PC-3 (cell line): ENCODE measurements around the gene SLC16A7. TPM values are rescaled to one million over a fixed set of nuclear protein-coding genes. Genes with fewer than 3 reads are reported as not detected.

Experiments used
- ATAC-seq: fragments of 200-7000 bp; cut with Tn5 transposase; 2 replicates; pipeline ENCODE4 v1.9.1; 2020; ENCODE audit warnings: mild to moderate bottlenecking, moderate library complexity
- BruUV-seq: library from RNA; stranded (reverse); fragments of 400-500 nt; replicated peaks from 2 replicates; lab custom pipeline; 2021; lab: Mats Ljungman, UMichigan
- CTCF ChIA-PET: fragments of 300-600 bp; sonication (Branson Sonifier 250); formaldehyde crosslinking; loops from one replicate; lab custom pipeline; 2022; ENCODE audit warnings: antibody characterized with exemption; lab: Charles Lee
- POLR2A ChIA-PET: fragments of 300-600 bp; sonication (Branson Sonifier 250); formaldehyde crosslinking; loops from one replicate; lab custom pipeline; 2022; ENCODE audit warnings: antibody characterized with exemption; ENCODE audit not compliant: unreplicated experiment; lab: Charles Lee
- DNase-seq: peaks from one replicate; pipeline ENCODE4 v3.0.0-alpha.2; 2015
- H2AFZ ChIP-seq: fragments of 300-600 bp; sonication (generic); 2 replicates; pipeline ENCODE4 v1.6.0; 2016; ENCODE audit warnings: antibody characterized with exemption, low read length
- H3F3A ChIP-seq: fragments of 300-600 bp; sonication (generic); one replicate; pipeline ENCODE4 v1.6.0; 2017; ENCODE audit warnings: antibody characterized with exemption, low read length, control low read depth, mild to moderate bottlenecking; ENCODE audit not compliant: unreplicated experiment
- H3K27ac ChIP-seq: fragments of 300-600 bp; sonication (generic); 2 replicates; pipeline ENCODE4 v1.5.1; 2016; ENCODE audit warnings: mild to moderate bottlenecking, low read length
- H3K27me3 ChIP-seq: fragments of 300-600 bp; sonication (generic); 2 replicates; pipeline ENCODE4 v1.6.1; 2016; ENCODE audit warnings: low read length, mixed read lengths
- H3K36me3 ChIP-seq: fragments of 300-600 bp; sonication (generic); 2 replicates; pipeline ENCODE4 v1.6.1; 2016; ENCODE audit warnings: low read depth, mixed run types, low read length, mixed read lengths
- H3K4me1 ChIP-seq: fragments of 300-600 bp; sonication (generic); 2 replicates; pipeline ENCODE4 v1.5.1; 2016; ENCODE audit warnings: low read length; ENCODE audit not compliant: insufficient read depth
- H3K4me2 ChIP-seq: fragments of 300-600 bp; sonication (generic); 2 replicates; pipeline ENCODE4 v1.6.0; 2016; ENCODE audit warnings: low read length
- H3K4me3 ChIP-seq: fragments of 300-600 bp; sonication (generic); 2 replicates; pipeline ENCODE4 v1.5.1; 2016; ENCODE audit warnings: mild to moderate bottlenecking, low read length, mixed read lengths
- H3K79me2 ChIP-seq: fragments of 300-600 bp; sonication (generic); 2 replicates; pipeline ENCODE4 v1.6.1; 2017; ENCODE audit warnings: low read length, mixed read lengths
- H3K9ac ChIP-seq: fragments of 300-600 bp; sonication (generic); 2 replicates; pipeline ENCODE4 v1.6.0; 2016; ENCODE audit warnings: mild to moderate bottlenecking, low read length
- H3K9me2 ChIP-seq: fragments of 300-600 bp; sonication (generic); replicated peaks from 2 replicates; pipeline ENCODE4 v1.6.1; 2016; ENCODE audit warnings: mixed run types, low read length, mixed read lengths
- H3K9me3 ChIP-seq: fragments of 300-600 bp; sonication (generic); 2 replicates; pipeline ENCODE4 v1.6.1; 2016; ENCODE audit warnings: low read length, mixed read lengths
- H4K20me1 ChIP-seq: fragments of 300-600 bp; sonication (generic); 2 replicates; pipeline ENCODE4 v1.6.1; 2016; ENCODE audit warnings: low read length, mixed read lengths
- CTCF ChIP-seq: fragments of 300-600 bp; sonication (generic); conservative IDR thresholded peaks from 2 replicates; pipeline ENCODE4 v1.5.1; 2017; ENCODE audit warnings: antibody characterized with exemption, low read depth, mild to moderate bottlenecking, low read length
- EZH2 ChIP-seq: fragments of 300-600 bp; sonication (generic); IDR thresholded peaks from one replicate; pipeline ENCODE4 v1.6.1; 2017; ENCODE audit warnings: antibody characterized with exemption, mild to moderate bottlenecking, low read length; ENCODE audit not compliant: unreplicated experiment
- EZH2phosphoT487 ChIP-seq: fragments of 300-600 bp; sonication (generic); IDR thresholded peaks from 2 replicates; pipeline ENCODE4 v1.6.1; 2018; ENCODE audit warnings: mild to moderate bottlenecking, antibody characterized with exemption, low read length, borderline replicate concordance
- intact Hi-C: fragments of 100-400 bp; cut with micrococcal nuclease; formaldehyde crosslinking; loops from 2 replicates; pipeline ENCODE4 v1.9.0; 2023
- total RNA-seq: library from RNA; depleted of rRNA; stranded (reverse); fragments of >200 nt; gene quantifications from 2 replicates; pipeline ENCODE4 v1.2.3, GENCODE V29; 2014

SLC16A7 gene
- total RNA-seq, 1 experiment from 2014 or later = 11.4 TPM

DNA sequence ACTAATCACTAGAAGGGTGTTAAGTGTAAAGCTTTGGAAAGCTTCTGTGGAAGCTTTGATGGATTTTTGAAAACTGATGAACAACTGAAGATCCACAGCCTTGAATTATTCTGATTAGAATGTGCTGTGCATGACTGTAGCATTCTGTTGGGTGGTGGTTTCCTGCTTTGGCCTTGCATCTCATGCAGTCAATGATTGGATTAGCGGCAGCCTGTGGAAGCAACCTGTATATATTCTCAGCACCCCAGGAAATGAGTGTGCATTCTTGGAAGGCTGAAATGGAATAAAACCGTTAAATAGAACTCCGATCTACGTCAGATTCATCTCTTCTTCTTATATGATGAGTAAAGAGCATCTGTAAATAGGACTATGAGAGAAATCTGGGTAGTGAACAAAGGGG lies 120.2 kb downstream of the SLC16A7 start:
- Histone ChIP-seq H3K27me3 (no peaks in the 10 kb centered on the region), H3K9me2 (no peaks in the 10 kb centered on the region), H3K79me2 (no peaks in the 10 kb centered on the region), H3K4me2 (no peak overlapping the region), H3K27ac (no peak overlapping the region), H4K20me1 (no peaks in the 10 kb centered on the region), H3K4me1 (no peaks in the 10 kb centered on the region), H3K36me3 (no peaks in the 10 kb centered on the region), H2AFZ (no peak overlapping the region), H3K4me3 (no peak overlapping the region), H3K9ac (no peak overlapping the region), H3F3A (no peaks in the 10 kb centered on the region), H3K9me3 (no peaks in the 10 kb centered on the region)
- no peak for TF ChIP-seq EZH2
- no peak for TF ChIP-seq CTCF
- TF ChIP-seq EZH2phosphoT487 = no peak
- intact Hi-C loops = no loop called here
- CTCF ChIA-PET = no interaction called here
- POLR2A ChIA-PET = no interaction called here
- no peak for ATAC-seq
- no TSS peak for BruUV-seq
- DNase-seq = no peak

GRCh38 chr12:59717436-59717835 lies 121.6 kb downstream of the SLC16A7 start:
- no peaks in the 10 kb centered on the region for H3K79me2 ChIP-seq
- no peaks in the 10 kb centered on the region for H4K20me1 ChIP-seq
- ATAC-seq (no peak), DNase-seq (no peak)
- TF ChIP-seq EZH2 (no peak), EZH2phosphoT487 (no peak), CTCF (no peak)
- H3K4me3 ChIP-seq = no peak overlapping the region
- no peak overlapping the region for H3K4me2 ChIP-seq
- no peaks in the 10 kb centered on the region for H3K36me3 ChIP-seq
- H3K9me3 ChIP-seq = no peaks in the 10 kb centered on the region
- POLR2A ChIA-PET = no interaction called here
- H3K9ac ChIP-seq = no peak overlapping the region
- H3K4me1 ChIP-seq = no peaks in the 10 kb centered on the region
- H3K9me2 ChIP-seq = no peaks in the 10 kb centered on the region
- BruUV-seq = no TSS peak
- CTCF ChIA-PET = no interaction called here
- H3K27ac ChIP-seq = no peak overlapping the region
- H2AFZ ChIP-seq = no peak overlapping the region
- intact Hi-C loops = no loop called here
- no peaks in the 10 kb centered on the region for H3K27me3 ChIP-seq
- no peaks in the 10 kb centered on the region for H3F3A ChIP-seq

GRCh38 chr12:59719701-59720100 lies 123.9 kb downstream of the SLC16A7 start:
- H3F3A ChIP-seq = no peaks in the 10 kb centered on the region
- intact Hi-C loops = no loop called here
- ChIA-PET CTCF (no interaction called here), POLR2A (no interaction called here)
- no peak overlapping the region for H3K9ac ChIP-seq
- no peak overlapping the region for H2AFZ ChIP-seq
- no peaks in the 10 kb centered on the region for H3K9me2 ChIP-seq
- H3K4me3 ChIP-seq = no peak overlapping the region
- no TSS peak for BruUV-seq
- DNase-seq (no peak), ATAC-seq (no peak)
- no peaks in the 10 kb centered on the region for H3K36me3 ChIP-seq
- no peak for TF ChIP-seq CTCF
- no peak for TF ChIP-seq EZH2
- no peak for TF ChIP-seq EZH2phosphoT487
- H3K27me3 ChIP-seq = no peaks in the 10 kb centered on the region
- no peaks in the 10 kb centered on the region for H3K79me2 ChIP-seq
- no peaks in the 10 kb centered on the region for H3K9me3 ChIP-seq
- no peak overlapping the region for H3K27ac ChIP-seq
- H3K4me2 ChIP-seq = no peak overlapping the region
- no peaks in the 10 kb centered on the region for H3K4me1 ChIP-seq
- no peaks in the 10 kb centered on the region for H4K20me1 ChIP-seq
